Fibroblast of skin of scalp (primary cell): ENCODE data around the gene MAPK10.
A peak's percentile ranks its signal among the peaks of the same experiment; 100 is the strongest.

Source experiments
- DNase-seq: peaks from one replicate; pipeline ENCODE4 v3.0.0-alpha.2; 2013

The MAPK10 gene

DNA sequence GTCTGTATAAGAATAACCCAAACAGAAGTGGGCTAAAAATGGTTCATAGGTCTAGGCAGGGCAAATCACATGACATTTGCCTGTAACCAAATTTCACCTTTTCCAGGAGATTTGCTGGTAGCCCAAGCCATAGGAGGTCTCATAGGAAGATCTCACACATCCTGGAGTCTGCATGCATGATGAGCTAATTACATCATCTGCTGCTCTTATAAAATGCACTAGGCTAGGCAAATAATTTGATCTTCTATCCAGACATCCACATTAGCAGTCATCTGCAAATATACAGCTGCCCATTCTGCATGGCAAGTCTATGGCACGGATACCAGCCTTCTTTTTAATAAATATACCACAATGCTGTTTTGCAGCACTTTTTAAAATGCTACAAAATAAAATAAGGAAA lies 87.2 kb downstream of the MAPK10 start:
- DNase-seq, result no peak

DNA sequence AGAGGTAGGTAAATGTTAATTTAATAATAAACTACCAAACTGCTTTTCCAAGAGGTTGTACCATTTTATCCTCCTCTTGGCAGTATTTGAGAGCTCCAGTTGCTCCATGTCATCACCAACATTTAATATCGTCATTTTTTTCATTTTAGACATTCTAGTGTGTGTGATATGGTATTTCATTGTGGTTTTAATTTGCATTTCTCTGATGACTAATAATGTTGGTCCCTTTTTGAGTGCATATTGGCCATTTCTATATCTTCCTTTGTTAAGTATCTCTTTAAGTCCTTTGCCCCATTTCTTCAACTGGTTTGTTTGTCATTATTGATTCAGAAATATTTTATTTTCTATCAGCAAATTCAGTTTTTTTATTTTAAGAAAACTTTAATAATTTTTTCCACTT lies 88.8 kb downstream of the MAPK10 start:
- DNase-seq, result peak; percentile 12

- DNase-seq, result no peak
These were observed 90.5 kb downstream of the MAPK10 start for GRCh38 chr4:86269354-86269753.

DNA sequence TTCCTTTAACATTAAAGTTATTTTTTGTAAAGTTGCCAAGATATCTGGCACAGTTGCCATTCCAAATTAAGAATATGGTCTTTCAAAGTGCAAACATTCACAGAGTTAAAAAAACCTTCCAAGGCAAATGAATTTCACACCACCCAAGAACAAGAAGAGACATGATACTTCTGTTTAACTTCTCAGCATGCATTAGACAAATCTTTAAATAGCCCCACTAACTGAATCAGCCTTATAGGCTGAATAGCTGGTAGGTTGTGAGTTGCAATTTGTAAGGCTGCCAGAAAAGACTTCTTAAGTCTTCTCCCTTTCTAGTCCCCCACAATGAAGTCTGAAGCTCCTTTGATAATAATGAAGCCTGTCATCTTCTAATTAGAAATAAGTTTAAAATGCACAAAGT lies 95.6 kb downstream of the MAPK10 start:
- no peak for DNase-seq

DNA sequence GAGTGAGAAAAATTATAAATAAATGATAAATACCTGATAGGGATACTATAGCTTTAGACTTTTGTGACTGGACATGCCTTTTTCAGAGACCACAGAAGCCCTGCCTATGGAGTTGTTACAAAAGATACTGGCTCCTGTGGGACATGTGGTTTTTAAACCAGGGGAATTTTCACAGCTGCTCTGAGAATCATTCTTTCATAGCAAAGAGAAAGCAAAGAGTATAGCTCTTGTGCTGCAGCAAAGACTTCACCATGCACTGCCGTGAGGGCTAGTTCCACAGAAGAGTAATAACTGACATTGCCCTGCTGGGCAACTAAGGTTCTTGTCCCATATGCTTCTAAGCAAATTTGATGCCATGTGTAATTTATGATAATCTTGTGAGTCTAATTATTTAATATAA lies 98.2 kb downstream of the MAPK10 start:
- peak; percentile 11 for DNase-seq

DNA sequence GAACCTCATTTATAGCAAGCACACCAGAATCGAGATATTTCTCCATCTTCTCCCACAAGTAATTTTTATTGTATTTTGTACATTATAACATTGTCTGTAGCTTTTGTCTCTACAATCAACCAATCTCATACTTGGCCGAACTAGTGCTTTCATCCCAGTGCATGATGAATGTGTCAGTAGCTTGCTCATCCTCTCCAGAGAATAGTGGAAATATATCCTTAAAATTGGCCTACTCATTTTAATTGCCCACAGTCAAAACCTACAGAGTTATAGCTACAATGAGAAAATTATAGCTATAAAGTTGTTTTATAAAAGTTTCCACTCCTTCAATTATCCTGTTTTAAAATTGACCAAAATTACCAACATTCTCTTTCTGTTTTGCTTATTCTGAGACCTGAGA lies 103.8 kb downstream of the MAPK10 start:
- DNase-seq, result no peak

GRCh38 chr4:86250619-86251018 lies 109.2 kb downstream of the MAPK10 start:
- DNase-seq, result no peak

DNA sequence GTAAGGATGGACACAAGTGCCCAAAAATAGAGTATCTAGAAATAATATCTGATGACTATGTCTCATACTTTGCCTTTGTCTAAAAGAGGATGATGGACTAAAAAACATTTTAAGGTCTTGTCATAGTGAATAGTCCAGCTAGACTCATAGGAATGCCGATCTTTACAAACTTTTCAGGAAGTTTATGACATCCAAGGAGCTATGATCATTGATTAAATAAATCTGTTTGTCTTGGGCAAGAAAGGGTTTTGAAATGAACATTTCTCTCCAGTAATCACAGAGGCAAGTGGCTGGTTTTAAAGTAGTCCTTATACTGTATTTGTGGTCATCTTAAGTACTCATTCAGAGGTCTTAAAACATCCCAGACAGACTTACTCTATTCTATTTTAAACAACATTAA lies 109.8 kb downstream of the MAPK10 start:
- DNase-seq, result no peak

DNA sequence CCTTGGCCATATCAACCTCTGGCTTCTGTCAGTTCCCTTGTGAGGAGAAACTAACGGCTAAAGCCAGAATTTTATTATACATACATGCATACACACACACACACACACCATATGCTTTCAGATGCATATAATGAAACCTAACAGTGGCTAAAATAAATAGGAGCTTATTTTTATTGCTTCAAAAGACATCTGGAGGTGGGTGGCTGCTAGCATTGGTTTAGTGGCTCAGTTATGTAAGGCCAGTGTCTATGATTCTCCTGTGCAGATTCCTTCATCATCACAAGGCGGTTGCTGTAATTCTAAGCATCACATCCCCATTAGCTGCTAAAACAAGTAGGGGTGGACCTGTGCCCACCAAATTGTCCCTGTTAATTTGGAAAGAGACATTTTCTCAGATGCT lies 110.8 kb downstream of the MAPK10 start:
- no peak for DNase-seq

DNA sequence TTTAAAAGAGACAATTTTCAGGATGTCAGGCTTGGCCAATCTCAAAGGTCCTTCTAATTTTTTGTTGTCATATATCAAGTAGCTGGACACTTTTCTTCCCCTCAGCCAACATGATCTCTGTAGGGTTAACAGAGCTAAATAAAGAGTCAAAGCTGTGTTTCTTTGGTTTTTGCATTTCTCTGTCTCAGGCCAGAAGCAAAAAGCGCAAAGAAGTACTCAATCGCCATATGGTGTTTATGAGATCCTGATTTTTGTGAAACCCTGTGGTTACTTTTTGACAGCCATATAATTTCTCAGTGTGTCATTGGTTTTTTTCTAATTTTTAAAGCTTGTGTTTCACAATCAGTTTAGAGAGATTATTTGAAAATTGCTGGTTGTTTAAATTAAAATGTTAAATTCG lies 111.9 kb downstream of the MAPK10 start:
- DNase-seq, result no peak

DNA sequence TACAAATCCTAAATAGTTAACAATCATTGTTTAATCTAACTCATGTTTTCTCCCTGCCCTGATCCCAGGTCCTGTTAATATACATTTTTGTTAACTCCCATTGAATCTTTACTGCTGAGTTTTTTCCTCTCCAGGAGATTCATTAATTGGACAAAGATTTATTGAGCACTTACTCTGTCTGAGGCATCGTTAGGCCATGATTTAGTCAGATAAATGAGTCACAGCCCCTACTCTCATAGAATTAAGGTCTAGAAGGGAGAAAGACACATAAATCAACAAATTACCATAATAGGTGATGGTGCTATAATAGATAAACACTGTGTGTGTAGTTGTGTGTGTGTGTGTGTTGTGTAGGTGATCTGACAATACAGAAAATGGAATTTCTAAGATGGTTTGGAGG lies 112.5 kb downstream of the MAPK10 start:
- DNase-seq, result no peak

DNA sequence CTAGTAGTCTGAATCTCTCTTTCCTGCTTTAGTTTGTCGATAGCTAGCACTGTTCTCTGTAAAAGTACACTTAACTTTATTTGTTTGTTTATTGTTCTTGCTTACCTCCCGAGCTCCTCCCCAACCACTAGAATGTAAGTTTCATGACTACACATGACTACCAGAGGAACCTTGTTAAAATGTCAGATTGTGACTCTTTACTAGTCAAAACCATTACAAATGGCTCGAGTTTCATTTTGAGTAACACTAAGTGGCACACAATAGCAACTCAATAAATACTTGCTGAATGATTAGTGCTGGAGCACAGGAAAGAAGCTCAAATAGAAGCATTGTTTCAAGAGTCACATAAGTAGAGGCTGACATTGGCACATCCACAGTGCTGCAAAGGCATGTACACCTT lies 116.1 kb downstream of the MAPK10 start:
- DNase-seq, result no peak

DNA sequence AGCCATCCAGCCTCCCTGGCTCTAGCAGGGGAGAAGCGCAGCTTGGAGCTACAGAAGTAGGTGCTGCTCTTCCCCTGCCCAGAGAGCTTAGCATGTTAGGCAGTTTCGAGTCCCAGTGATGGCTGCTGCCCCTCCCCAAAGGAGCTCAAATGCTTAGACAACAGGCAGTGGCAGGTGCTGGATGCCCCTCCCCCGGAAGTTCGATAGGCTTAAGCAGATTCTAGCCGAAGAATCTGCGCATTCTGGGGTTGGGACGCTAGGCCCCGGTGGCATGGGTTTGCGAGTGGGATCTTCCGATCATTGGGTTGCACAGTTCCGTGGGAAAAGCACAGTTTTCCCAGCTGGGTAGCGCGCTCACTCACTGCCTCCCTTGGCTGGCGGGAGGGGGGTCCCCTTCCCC lies 117.2 kb downstream of the MAPK10 start:
- no peak for DNase-seq

DNA sequence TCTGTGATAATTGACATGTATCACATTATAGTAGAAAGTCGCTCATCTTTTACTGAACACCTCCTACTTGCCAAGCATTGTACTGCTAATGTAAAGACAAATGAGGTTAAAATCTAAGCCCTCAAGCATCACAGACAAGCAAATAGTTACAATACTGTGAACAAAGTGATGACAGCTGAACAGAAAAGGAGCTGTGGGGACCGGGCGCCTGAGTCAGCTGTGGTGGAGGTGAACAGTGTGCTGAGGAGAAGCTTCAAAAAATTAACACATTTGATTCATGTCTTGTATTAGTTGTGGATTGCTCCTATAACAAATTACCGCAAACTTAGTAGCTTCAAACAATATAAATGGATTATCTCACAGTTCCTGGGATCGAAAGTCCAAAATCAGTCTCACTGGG lies 124.3 kb downstream of the MAPK10 start:
- DNase-seq, result no peak

DNA sequence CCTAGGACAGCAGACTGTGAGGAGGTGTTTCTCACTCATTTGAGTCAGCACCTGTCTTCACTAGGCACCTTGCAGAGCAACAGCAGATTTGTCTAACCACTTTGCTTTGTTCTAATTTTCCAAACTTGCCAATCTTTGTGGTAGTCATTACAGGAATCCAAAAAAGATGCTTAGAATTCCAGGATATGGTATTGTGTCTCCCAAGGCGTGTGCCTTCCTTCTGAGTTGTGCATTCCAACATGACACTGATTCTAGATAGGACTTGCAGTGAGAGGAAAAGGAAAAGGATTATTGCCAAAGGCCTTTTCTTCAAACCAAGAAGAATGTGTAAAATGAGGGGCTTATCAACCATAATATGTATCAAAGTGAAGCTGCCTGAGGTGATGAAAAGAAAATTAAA lies 126.2 kb downstream of the MAPK10 start:
- DNase-seq, result peak; percentile 69

- DNase-seq, result no peak
These were observed 126.8 kb downstream of the MAPK10 start for GRCh38 chr4:86233090-86233489.

DNA sequence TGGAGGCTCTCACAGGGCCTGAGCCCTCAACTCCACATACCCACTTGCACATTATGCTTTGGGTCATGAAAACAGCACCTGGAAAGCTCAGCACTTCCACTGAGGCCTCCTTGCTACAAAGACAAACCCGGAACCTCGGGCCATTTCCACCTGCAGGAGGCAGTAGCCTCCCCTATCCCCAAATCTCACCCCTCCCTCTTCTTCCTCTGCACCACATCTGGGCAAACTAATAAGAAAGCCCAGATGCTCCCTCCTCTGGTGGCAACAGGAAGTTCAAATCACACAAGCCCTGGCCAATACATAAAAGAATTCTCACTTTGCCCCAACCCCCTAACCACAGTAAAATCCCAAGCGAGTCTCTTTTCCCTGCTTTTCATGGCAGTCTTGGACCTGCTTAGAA lies 136.4 kb downstream of the MAPK10 start:
- DNase-seq, result peak; percentile 48

DNA sequence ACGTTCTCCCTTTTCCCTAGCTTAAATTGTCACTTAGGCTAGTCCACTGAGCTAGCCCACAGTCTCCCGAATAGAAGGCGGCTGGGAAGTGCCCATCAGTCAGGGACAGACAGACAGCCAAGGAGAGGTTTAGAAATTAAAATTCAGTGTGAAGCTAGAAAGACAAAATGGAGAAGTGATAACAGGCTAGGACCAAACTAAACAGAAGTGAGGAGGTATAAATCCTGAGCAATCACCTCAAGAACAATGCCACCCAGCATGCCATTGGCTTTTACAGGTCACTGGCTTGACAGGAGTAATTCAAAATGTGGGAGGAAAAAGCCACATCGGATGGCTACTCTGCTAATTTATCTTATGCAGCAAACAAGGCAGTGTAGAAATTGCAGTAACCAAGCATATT lies 138.9 kb downstream of the MAPK10 start:
- no peak for DNase-seq

DNA sequence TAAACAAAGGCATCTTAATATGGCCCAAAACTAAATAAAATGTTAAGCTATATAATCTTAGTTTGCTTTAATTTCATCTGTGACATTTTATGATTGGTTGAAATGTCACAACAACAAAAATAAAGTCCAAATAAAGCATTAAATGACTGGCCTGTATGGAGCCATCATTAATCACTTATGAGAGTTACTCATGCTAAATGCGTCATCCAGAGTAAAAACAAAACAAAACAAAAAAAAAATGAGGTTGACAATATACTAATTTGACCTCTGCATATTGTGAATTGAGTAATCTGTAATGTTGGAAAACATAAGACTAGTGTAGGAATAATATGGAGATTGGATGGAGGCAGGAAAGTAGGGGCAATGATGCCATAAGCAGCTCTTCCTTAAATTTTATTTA lies 139.7 kb downstream of the MAPK10 start:
- peak; percentile 1 for DNase-seq

DNA sequence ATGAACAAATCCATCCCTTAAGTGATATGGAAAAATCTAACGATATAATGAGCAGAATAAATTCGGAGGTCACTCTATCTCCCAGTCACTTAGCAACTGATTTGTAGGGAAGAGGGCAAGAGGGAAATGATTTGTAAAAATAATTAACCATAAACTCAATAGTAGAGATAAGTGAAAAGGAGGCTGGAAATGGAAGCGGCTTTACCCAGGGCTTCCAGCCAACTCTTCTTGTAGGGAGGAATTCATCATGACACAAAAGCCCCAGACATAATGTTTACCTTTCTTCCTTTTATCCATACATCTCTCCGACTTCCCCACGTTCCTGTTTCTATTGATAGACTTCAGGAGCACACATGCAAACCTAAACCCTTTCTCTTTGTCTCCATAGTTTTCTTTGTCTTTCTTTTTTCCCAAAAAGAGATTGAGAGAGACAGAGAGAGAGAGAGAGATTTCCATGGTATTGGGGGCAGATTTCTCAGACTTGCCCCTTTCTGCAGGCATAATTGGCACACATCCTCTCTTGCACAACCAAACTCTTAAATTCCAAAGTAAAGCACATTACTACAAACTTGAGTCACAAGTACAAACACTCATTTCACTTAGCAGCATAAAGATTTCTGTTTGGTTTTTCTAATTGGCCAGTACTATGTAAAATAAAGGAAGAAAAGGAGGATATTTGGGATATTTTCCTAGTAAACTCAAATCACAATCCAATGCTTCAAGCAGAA lies 140.9 kb downstream of the MAPK10 start:
- peak; percentile 24 for DNase-seq

DNA sequence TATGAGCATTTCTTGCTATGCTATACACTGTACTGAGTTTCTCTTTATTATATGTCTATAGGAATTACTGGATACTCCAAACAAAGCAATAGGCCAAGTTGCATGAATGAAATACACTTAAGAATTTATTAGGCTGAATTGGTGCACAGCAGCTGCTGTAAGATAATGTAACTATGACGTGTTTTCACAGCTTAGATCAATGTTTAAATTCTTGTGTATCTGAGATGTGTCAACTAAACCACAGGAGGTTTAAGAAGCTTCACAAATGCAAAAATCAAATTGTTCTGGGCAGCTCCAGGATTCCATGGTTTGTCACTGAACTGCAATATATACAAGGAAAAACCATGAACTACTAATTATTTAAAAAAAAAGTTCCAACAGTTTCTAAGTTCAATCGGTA lies 156.7 kb downstream of the MAPK10 start:
- peak; percentile 20 for DNase-seq

DNA sequence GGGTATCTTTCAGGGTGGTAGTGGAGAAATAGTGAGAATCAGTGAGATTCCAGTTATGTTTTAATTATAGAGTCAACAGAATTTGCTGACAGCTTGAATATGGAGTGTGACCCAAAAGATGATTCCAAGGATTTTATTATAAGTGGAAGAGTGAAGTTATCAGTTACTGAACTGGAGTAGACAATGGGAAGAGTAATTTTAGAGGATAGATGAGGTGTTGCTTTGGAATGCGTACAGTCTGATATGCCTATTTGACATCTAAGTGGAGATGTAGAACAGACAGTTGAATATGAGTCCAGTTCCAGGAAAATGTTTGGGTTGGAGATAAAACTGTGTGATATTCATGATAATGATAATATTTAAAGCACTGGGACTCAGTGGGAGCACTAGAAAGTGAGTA lies 174.2 kb downstream of the MAPK10 start:
- no peak for DNase-seq

DNA sequence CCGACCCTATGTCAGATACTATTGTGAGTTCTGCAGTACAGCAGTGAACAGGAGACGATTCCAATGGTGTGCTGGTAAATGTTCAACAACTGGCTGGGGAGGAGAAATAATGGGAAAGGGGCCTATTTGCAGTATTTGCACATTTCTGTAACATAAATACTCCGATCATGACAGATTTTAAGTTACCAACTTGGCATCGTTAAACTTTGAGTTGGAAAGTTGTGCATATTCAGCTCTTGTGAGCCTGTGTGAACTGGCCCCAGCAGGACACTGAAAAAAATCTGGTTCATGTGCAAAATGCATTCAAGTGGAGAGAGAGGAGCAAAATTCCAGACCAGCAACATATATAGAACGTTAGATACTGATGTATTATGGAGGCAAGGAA lies 175.0 kb downstream of the MAPK10 start:
- DNase-seq, result no peak

- peak; percentile 14 for DNase-seq
These were observed 175.5 kb downstream of the MAPK10 start for GRCh38 chr4:86184216-86184900.

GRCh38 chr4:86181585-86181984 lies 178.3 kb downstream of the MAPK10 start:
- DNase-seq, result no peak
